ENCODE data around the gene AIF1.
A peak's percentile ranks its signal among the peaks of the same experiment; 100 is the strongest.

The AIF1 gene

GRCh38 chr6:31666337-31666965 is 51.4 kb downstream of the AIF1 start:
- no peaks in the 10 kb centered on the region for H3K9me3 ChIP-seq (ENCODE audit: control insufficient read depth, low read length)
- H3K9ac ChIP-seq (ENCODE audit: low read length) = peak overlapping the region; percentile 90
- peaks cover 21% of the 10 kb centered on the region for H3K36me3 ChIP-seq (ENCODE audit: control insufficient read depth, insufficient read depth, low read length)
- peaks cover 19% of the 10 kb centered on the region for H3K4me1 ChIP-seq (ENCODE audit: control insufficient read depth, insufficient read depth, low read length)
- H3K27me3 ChIP-seq (ENCODE audit: control insufficient read depth, insufficient read depth, low read length) = no peaks in the 10 kb centered on the region
- peak overlapping the region; percentile 90 for H3K4me3 ChIP-seq (ENCODE audit: low read length)

Data from mucosa of stomach (tissue), 1 donor.